SJSA1 (cell line): ENCODE data around the gene CYP24A1. TPM values are rescaled to one million over a fixed set of nuclear protein-coding genes. Genes with fewer than 3 reads are reported as not detected.

Source experiments
- DNase-seq, 2 experiments: peaks; one replicate each; pipeline ENCODE4 v3.0.0-alpha.2; 2015 to 2020; ENCODE audit warnings: low spot score in 2 of 2, low read depth in 1 of 2
- H3K27ac ChIP-seq: fragments of 250-450 bp; sonication (Bioruptor Pico); 2 replicates; pipeline ENCODE4 v1.5.1; 2020; ENCODE audit warnings: mild to moderate bottlenecking, moderate library complexity
- H3K27me3 ChIP-seq: fragments of 250-450 bp; sonication (Bioruptor Pico); replicated peaks from 2 replicates; pipeline ENCODE4 v1.5.1; 2020; ENCODE audit warnings: mild to moderate bottlenecking, moderate library complexity
- H3K36me3 ChIP-seq: fragments of 250-450 bp; sonication (Bioruptor Pico); 2 replicates; pipeline ENCODE4 v1.5.1; 2020; ENCODE audit warnings: mild to moderate bottlenecking
- H3K4me1 ChIP-seq: fragments of 250-450 bp; sonication (Bioruptor Pico); replicated peaks from 2 replicates; pipeline ENCODE4 v1.6.1; 2021; ENCODE audit warnings: mild to moderate bottlenecking
- H3K4me3 ChIP-seq: fragments of 250-450 bp; sonication (Bioruptor Pico); 2 replicates; pipeline ENCODE4 v1.5.1; 2020; ENCODE audit warnings: mild to moderate bottlenecking
- H3K9me3 ChIP-seq: fragments of 250-450 bp; sonication (Bioruptor Pico); replicated peaks from 2 replicates; pipeline ENCODE4 v1.5.1; 2020; ENCODE audit warnings: mild to moderate bottlenecking
- total RNA-seq: library from RNA; depleted of rRNA; stranded (reverse); fragments of >200 nt; shearing (Covaris generic); gene quantifications from 2 replicates; pipeline ENCODE4 v1.2.3, GENCODE V29; 2014; rRNA removed

Gene CYP24A1
- total RNA-seq, 1 experiment from 2014 or later, result not detected

DNA sequence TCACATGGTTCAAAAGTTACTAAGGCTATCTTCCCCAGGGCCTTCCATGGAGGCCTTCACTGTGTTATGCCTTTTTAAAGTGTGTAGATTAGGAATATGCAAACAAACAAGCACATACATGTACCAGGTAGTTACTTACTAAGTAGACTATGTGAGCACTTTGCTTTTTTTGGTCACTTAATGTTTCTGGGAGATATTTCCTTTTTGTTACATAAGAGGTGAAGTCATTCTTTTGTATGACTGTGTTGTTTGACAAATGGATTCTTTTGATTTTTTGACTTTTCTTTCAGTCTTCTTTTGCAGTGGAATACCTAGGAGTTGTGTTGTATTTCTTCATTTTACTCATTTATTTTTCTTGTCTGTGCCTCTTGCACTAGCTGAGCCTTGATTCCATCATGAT lies 63.7 kb downstream of the CYP24A1 start:
- DNase-seq, result no peak
- Histone ChIP-seq H3K27me3 (no peaks in the 10 kb centered on the region), H3K4me1 (peaks cover 7% of the 10 kb centered on the region), H3K36me3 (no peaks in the 10 kb centered on the region), H3K4me3 (no peak overlapping the region), H3K27ac (no peak overlapping the region), H3K9me3 (no peaks in the 10 kb centered on the region)

DNA sequence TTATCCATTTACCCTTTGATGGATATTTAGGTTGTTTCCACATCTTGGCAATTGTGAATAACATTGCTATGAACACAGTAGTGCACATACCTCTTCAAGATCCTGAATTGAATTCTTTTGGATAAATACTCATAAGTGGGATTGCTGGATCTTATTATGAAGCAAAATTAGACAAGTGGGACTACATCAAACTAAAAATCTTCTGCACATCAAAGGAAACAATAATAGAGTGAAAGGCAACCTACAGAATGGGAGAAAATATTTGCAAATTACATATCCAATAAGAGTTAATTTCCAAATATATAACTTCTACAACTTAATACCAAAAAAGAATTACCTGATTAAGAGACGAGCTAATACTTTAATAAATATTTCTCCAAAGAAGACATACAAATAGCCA lies 65.0 kb downstream of the CYP24A1 start:
- Histone ChIP-seq H3K4me3 (no peak overlapping the region), H3K36me3 (no peaks in the 10 kb centered on the region), H3K27ac (no peak overlapping the region), H3K27me3 (no peaks in the 10 kb centered on the region), H3K9me3 (no peaks in the 10 kb centered on the region), H3K4me1 (peaks cover 7% of the 10 kb centered on the region)
- no peak for DNase-seq

DNA sequence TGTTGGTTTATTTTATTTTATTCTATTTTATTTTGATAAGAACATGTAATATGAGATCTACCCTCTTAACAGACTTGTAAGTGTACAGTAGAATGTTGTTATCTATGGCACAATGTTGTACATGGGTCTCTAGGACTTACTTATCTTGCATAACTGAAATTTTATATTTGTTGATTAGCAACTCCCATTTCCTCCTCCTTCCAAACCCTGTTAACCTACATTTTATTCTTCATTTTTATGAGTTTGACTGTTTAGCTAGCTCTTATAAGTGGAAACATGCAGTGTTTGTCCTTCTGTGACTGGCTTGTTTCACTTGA lies 65.5 kb downstream of the CYP24A1 start:
- DNase-seq, result no peak
- H3K4me3 ChIP-seq, result no peak overlapping the region
- H3K27me3 ChIP-seq, result no peaks in the 10 kb centered on the region
- H3K9me3 ChIP-seq, result no peaks in the 10 kb centered on the region
- H3K36me3 ChIP-seq, result no peaks in the 10 kb centered on the region
- peaks cover 7% of the 10 kb centered on the region for H3K4me1 ChIP-seq
- no peak overlapping the region for H3K27ac ChIP-seq

GRCh38 chr20:54107600-54108325 lies 66.0 kb downstream of the CYP24A1 start:
- no peaks in the 10 kb centered on the region for H3K27me3 ChIP-seq
- no peaks in the 10 kb centered on the region for H3K36me3 ChIP-seq
- H3K4me1 ChIP-seq, result peaks cover 7% of the 10 kb centered on the region
- H3K9me3 ChIP-seq, result no peaks in the 10 kb centered on the region
- H3K4me3 ChIP-seq, result no peak overlapping the region
- no peak overlapping the region for H3K27ac ChIP-seq
- DNase-seq, result no peak

- H3K36me3 ChIP-seq, result no peaks in the 10 kb centered on the region
- H3K9me3 ChIP-seq, result no peaks in the 10 kb centered on the region
- H3K27ac ChIP-seq, result no peak overlapping the region
- H3K4me1 ChIP-seq, result peaks cover 7% of the 10 kb centered on the region
- H3K27me3 ChIP-seq, result no peaks in the 10 kb centered on the region
- no peak for DNase-seq
- no peak overlapping the region for H3K4me3 ChIP-seq
Observed at GRCh38 chr20:54107181-54107580, 66.6 kb downstream of the CYP24A1 start.

DNA sequence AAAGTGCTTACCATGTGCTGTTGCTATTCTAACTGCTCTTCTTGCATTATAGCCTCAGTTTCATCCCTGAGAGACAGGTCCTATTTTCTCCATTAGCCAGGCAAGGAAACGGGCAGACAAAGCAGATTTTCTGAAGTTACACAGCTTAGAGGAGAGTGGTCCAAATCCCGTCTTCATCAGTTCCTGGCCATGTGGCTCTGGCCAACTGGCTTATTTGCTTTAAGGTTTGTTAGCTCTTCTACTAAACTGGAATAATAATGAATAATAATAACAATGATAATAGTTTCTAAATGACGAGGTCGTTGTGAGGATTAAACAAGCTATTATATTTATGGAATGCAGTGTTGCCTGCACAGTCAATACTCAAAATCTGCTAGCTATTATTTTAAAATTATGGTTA lies 67.6 kb downstream of the CYP24A1 start:
- Histone ChIP-seq H3K9me3 (no peaks in the 10 kb centered on the region), H3K36me3 (no peaks in the 10 kb centered on the region), H3K27ac (no peak overlapping the region), H3K4me3 (no peak overlapping the region), H3K27me3 (no peaks in the 10 kb centered on the region), H3K4me1 (peaks cover 7% of the 10 kb centered on the region)
- no peak for DNase-seq

GRCh38 chr20:54105653-54106052 lies 68.1 kb downstream of the CYP24A1 start:
- Histone ChIP-seq H3K4me3 (no peak overlapping the region), H3K4me1 (peaks cover 7% of the 10 kb centered on the region), H3K36me3 (no peaks in the 10 kb centered on the region), H3K27me3 (no peaks in the 10 kb centered on the region), H3K27ac (no peak overlapping the region), H3K9me3 (no peaks in the 10 kb centered on the region)
- DNase-seq, result no peak

- H3K4me3 ChIP-seq, result no peak overlapping the region
- H3K27ac ChIP-seq, result no peak overlapping the region
- no peaks in the 10 kb centered on the region for H3K27me3 ChIP-seq
- no peaks in the 10 kb centered on the region for H3K36me3 ChIP-seq
- H3K4me1 ChIP-seq, result peaks cover 7% of the 10 kb centered on the region
- no peak for DNase-seq
- no peaks in the 10 kb centered on the region for H3K9me3 ChIP-seq
Observed at GRCh38 chr20:54104781-54105180, 69.0 kb downstream of the CYP24A1 start.

- H3K9me3 ChIP-seq, result no peaks in the 10 kb centered on the region
- no peaks in the 10 kb centered on the region for H3K36me3 ChIP-seq
- no peaks in the 10 kb centered on the region for H3K27me3 ChIP-seq
- DNase-seq, result no peak
- no peak overlapping the region for H3K4me3 ChIP-seq
- H3K27ac ChIP-seq, result no peak overlapping the region
- peaks cover 7% of the 10 kb centered on the region for H3K4me1 ChIP-seq
Observed at GRCh38 chr20:54103762-54104600, 69.8 kb downstream of the CYP24A1 start.

Other genes starting within 250 kb of the CYP24A1 start
- 0.66 and 1.8 TPM in 2 replicates for gene BCAS1, start 103.4 kb downstream of the CYP24A1 start, total RNA-seq
- gene PFDN4, start 34.1 kb upstream of the CYP24A1 start, total RNA-seq, result 135 and 229 TPM in 2 replicates